ENCODE measurements around the gene METRNL.
"Not testable (repeated sequence)": the region's sequence is repeated elsewhere in the genome, so short reads cannot be mapped to it uniquely, and the experiment has no call there.

The METRNL gene

GRCh38 chr17:83116311-83116771 lies 36.9 kb downstream of the METRNL start:
- no peak overlapping the region for H3K4me3 ChIP-seq (ENCODE audit: low read depth, low read length)
- TF ChIP-seq CTCF (IDR thresholded peaks at IDR 0.05; ENCODE audit: borderline replicate concordance, insufficient read depth, low read depth, low read length), result no peak

GRCh38 chr17:83116783-83117555 lies 37.6 kb downstream of the METRNL start:
- TF ChIP-seq CTCF (IDR thresholded peaks at IDR 0.05; ENCODE audit: borderline replicate concordance, insufficient read depth, low read depth, low read length), result no peak
- no peak overlapping the region for H3K4me3 ChIP-seq (ENCODE audit: low read depth, low read length)

GRCh38 chr17:83117583-83117982 lies 38.2 kb downstream of the METRNL start:
- TF ChIP-seq CTCF (IDR thresholded peaks at IDR 0.05; ENCODE audit: borderline replicate concordance, insufficient read depth, low read depth, low read length), result no peak

GRCh38 chr17:83118071-83118841 lies 38.8 kb downstream of the METRNL start:
- no peak overlapping the region for H3K4me3 ChIP-seq (ENCODE audit: low read depth, low read length)
- no peak for TF ChIP-seq CTCF (IDR thresholded peaks at IDR 0.05; ENCODE audit: borderline replicate concordance, insufficient read depth, low read depth, low read length)

More at GRCh38 chr17:83117583-83117982, 38.2 kb downstream of the METRNL start:
- H3K4me3 ChIP-seq (ENCODE audit: low read depth, low read length), result no peak overlapping the region

- no peak for TF ChIP-seq CTCF (IDR thresholded peaks at IDR 0.05; ENCODE audit: borderline replicate concordance, insufficient read depth, low read depth, low read length)
- H3K4me3 ChIP-seq (ENCODE audit: low read depth, low read length), result no peak overlapping the region
Observed at GRCh38 chr17:83119987-83120864, 40.8 kb downstream of the METRNL start.

- not testable (repeated sequence) for H3K4me3 ChIP-seq (ENCODE audit: low read depth, low read length)
Observed at GRCh38 chr17:83121473-83121872, 42.1 kb downstream of the METRNL start.
